Nucleus accumbens (tissue), 56 donors: ENCODE measurements around the gene PIWIL4.

Experiments
- DNase-seq, 56 donors: peaks; one replicate each; lab custom pipeline; 2025; lab: John Stamatoyannopoulos, UW

PIWIL4 gene

DNA sequence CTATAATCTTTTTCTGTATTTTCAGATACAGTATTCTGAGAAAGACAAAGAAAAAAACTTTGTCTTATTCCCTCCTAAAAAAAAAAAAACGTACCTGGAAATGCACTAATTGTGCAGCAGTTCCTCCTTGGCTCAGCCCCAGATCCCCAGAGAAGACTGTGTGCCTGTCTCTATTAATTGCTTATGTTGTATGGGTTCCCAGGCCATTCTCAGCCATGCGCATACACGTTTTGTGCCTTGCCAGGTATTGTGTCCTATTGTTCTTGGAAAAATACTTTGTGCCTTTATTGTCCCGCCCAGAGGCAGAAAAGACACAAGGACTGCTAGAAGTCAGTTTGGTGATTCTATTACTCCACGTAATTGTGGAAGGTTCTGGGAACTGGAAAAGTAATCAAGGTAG is 91.2 kb downstream of the PIWIL4 start:
- no peak for DNase-seq

GRCh38 chr11:94658888-94659287 is 91.7 kb downstream of the PIWIL4 start:
- DNase-seq = no peak

DNA sequence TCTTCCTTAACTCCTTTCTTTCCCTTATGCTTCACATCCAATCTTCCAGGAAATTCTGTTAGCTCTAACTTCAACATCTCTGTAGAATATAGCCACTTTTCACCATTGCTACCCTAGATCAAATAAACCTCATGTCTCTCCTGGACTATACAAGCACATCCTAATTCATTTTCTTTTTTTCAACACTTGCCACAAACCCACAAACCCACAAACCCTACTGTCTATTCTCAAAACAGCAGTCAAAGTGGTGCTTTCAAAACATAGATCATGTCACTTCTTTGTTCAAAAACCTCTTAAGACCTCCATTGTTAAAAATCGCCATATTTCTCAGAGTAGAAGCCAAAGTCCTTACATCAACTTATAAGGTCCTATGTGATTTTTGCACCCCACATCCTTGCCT is 94.3 kb downstream of the PIWIL4 start:
- no peak for DNase-seq

- DNase-seq = no peak
Observed at GRCh38 chr11:94662065-94662779, 95.1 kb downstream of the PIWIL4 start.

- DNase-seq = no peak
Observed at GRCh38 chr11:94662846-94663390, 95.8 kb downstream of the PIWIL4 start.

GRCh38 chr11:94664346-94664745 is 97.2 kb downstream of the PIWIL4 start:
- no peak for DNase-seq

DNA sequence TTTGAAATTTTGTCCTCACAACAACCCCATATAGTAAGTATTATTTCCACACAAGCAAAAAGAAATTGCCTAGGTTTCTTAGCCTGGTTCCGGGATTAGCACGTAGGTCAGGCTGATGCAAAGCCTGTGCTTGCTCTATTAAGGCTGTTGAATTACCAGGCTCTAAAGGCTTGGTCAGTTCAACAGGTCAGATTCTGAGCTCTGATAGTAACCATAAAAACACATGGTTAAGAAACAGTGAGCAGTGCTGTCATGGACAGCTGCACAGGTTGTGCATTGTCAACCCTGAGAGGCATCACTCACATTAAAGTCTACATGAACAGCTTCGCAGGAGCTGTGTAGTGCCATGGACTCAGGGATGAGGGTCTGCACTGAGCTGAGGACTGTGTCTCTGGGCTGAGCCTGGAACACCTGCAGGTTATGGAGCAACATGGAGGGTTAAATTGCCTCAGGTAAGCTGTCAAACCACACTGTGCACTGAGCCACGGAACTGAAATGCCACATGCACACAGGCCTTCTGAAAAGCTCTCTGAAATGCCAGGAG is 98.0 kb downstream of the PIWIL4 start:
- DNase-seq = no peak

GRCh38 chr11:94666792-94667721 is 99.9 kb downstream of the PIWIL4 start:
- no peak for DNase-seq

GRCh38 chr11:94668212-94668793 is 101.1 kb downstream of the PIWIL4 start:
- no peak for DNase-seq

GRCh38 chr11:94669023-94669422 is 101.9 kb downstream of the PIWIL4 start:
- DNase-seq = no peak
